ENCODE data around the gene WDR27. TPM values are rescaled to one million over a fixed set of nuclear protein-coding genes. Genes with fewer than 3 reads are reported as not detected.

The WDR27 gene
- total and polyA plus RNA-seq, 10 donors: 17.6 to 69.5 (median 45.7) TPM

- WGBS, 5 donors: 92 to 97% (median 95%) methylated on average over 22 of the region's 22 CpGs
- DNase-seq: peak; percentile 72
Observed at GRCh38 chr6:169623975-169624374, 77.9 kb downstream of the WDR27 start.

GRCh38 chr6:169623343-169623742, 78.5 kb downstream of the WDR27 start:
- Histone ChIP-seq H3K36me3 (peaks cover 0 to 48% (median 13%) of the 10 kb centered on the region in 6 donors), H3K9me3 (no peaks in the 10 kb centered on the region), H3K27me3 (replicated peaks in 1 of 7) (no peaks in the 10 kb centered on the region), H3K4me3 (no peak overlapping the region), H3K4me1 (no peaks in the 10 kb centered on the region), H3K27ac (no peak overlapping the region)
- WGBS, 5 donors: 90 to 98% (median 96%) methylated on average over 7 of the region's 7 CpGs
- TF ChIP-seq POLR2A (IDR thresholded peaks at IDR 0.05): no peak
- no peak for TF ChIP-seq POLR2AphosphoS5 (IDR thresholded peaks at IDR 0.05)
- TF ChIP-seq CTCF (IDR thresholded peaks at IDR 0.05 in 8 of 11, conservative IDR thresholded peaks at IDR 0.05 in 3 of 11): no peak
- no peak for DNase-seq
- intact Hi-C loops (cut with DNase I; ENCODE audit: low total_unique reads): no loop called here

More at GRCh38 chr6:169623975-169624374, 77.9 kb downstream of the WDR27 start:
- Histone ChIP-seq H3K27me3 (replicated peaks in 1 of 7) (no peaks in the 10 kb centered on the region), H3K36me3 (peaks cover 0 to 51% (median 13%) of the 10 kb centered on the region in 6 donors), H3K4me1 (no peaks in the 10 kb centered on the region), H3K27ac (no peak overlapping the region), H3K9me3 (no peaks in the 10 kb centered on the region), H3K4me3 (no peak overlapping the region)
- intact Hi-C loops (cut with DNase I; ENCODE audit: low total_unique reads): no loop called here
- TF ChIP-seq CTCF (IDR thresholded peaks at IDR 0.05 in 8 of 11, conservative IDR thresholded peaks at IDR 0.05 in 3 of 11) (no peak), POLR2AphosphoS5 (IDR thresholded peaks at IDR 0.05) (no peak), POLR2A (IDR thresholded peaks at IDR 0.05) (no peak)

GRCh38 chr6:169622618-169623017, 79.2 kb downstream of the WDR27 start:
- DNase-seq: no peak
- 66 to 91% (median 79%) methylated on average over 6 of the region's 6 CpGs for WGBS, 5 donors
- Histone ChIP-seq H3K36me3 (peaks cover 0 to 41% (median 13%) of the 10 kb centered on the region in 6 donors), H3K4me3 (no peak overlapping the region), H3K27ac (no peak overlapping the region), H3K4me1 (peaks cover 0 to 2% (median 0%) of the 10 kb centered on the region in 6 donors), H3K27me3 (replicated peaks in 1 of 7) (no peaks in the 10 kb centered on the region), H3K9me3 (no peaks in the 10 kb centered on the region)
- intact Hi-C loops (cut with DNase I; ENCODE audit: low total_unique reads): no loop called here
- TF ChIP-seq CTCF (IDR thresholded peaks at IDR 0.05 in 8 of 11, conservative IDR thresholded peaks at IDR 0.05 in 3 of 11): no peak
- TF ChIP-seq POLR2A (IDR thresholded peaks at IDR 0.05): no peak
- no peak for TF ChIP-seq POLR2AphosphoS5 (IDR thresholded peaks at IDR 0.05)

- WGBS, 5 donors: 84 to 92% (median 89%) methylated on average over 13 of the region's 13 CpGs
- H3K27me3 ChIP-seq (replicated peaks in 1 of 7): no peaks in the 10 kb centered on the region
- H3K4me3 ChIP-seq: no peak overlapping the region
- intact Hi-C loops (cut with DNase I; ENCODE audit: low total_unique reads): no loop called here
- no peak for DNase-seq
- H3K4me1 ChIP-seq: peaks cover 0 to 2% (median 0%) of the 10 kb centered on the region in 6 donors
- no peak overlapping the region for H3K27ac ChIP-seq
- H3K9me3 ChIP-seq: peaks cover 0 to 7% (median under 1%) of the 10 kb centered on the region in 8 donors
- peaks cover 0 to 28% (median 6%) of the 10 kb centered on the region in 6 donors for H3K36me3 ChIP-seq
- TF ChIP-seq POLR2A (IDR thresholded peaks at IDR 0.05) (no peak), POLR2AphosphoS5 (IDR thresholded peaks at IDR 0.05) (no peak), CTCF (IDR thresholded peaks at IDR 0.05 in 8 of 11, conservative IDR thresholded peaks at IDR 0.05 in 3 of 11) (no peak)
Observed at GRCh38 chr6:169621311-169621710, 80.5 kb downstream of the WDR27 start.

Measured in spleen (tissue), 11 donors.